ENCODE data around the gene PELO. TPM values are rescaled to one million over a fixed set of nuclear protein-coding genes. Genes with fewer than 3 reads are reported as not detected.

The PELO gene
- total and polyA plus RNA-seq, 9 of the 15 experiments (the other 6 are each of a cell fraction or from before 2014, with no cell fraction given), result 5.8 to 14.6 (median 9.6) TPM

- no peak for TF ChIP-seq NR2C1 (IDR thresholded peaks at IDR 0.05)
- no peak for TF ChIP-seq NR2C1 (tag; IDR thresholded peaks at IDR 0.05)
- no peak for TF ChIP-seq SREBF2 (CRISPR knock-in tag; IDR thresholded peaks at IDR 0.05)
- no peak for TF ChIP-seq NCOA2 (IDR thresholded peaks at IDR 0.05; ENCODE audit: partially characterized antibody in 2 of 2)
- TF ChIP-seq NCOA4 (IDR thresholded peaks at IDR 0.05; ENCODE audit: partially characterized antibody), result no peak
- no peak for TF ChIP-seq YBX1 (IDR thresholded peaks at IDR 0.05)
- TF ChIP-seq, protein P1, sequence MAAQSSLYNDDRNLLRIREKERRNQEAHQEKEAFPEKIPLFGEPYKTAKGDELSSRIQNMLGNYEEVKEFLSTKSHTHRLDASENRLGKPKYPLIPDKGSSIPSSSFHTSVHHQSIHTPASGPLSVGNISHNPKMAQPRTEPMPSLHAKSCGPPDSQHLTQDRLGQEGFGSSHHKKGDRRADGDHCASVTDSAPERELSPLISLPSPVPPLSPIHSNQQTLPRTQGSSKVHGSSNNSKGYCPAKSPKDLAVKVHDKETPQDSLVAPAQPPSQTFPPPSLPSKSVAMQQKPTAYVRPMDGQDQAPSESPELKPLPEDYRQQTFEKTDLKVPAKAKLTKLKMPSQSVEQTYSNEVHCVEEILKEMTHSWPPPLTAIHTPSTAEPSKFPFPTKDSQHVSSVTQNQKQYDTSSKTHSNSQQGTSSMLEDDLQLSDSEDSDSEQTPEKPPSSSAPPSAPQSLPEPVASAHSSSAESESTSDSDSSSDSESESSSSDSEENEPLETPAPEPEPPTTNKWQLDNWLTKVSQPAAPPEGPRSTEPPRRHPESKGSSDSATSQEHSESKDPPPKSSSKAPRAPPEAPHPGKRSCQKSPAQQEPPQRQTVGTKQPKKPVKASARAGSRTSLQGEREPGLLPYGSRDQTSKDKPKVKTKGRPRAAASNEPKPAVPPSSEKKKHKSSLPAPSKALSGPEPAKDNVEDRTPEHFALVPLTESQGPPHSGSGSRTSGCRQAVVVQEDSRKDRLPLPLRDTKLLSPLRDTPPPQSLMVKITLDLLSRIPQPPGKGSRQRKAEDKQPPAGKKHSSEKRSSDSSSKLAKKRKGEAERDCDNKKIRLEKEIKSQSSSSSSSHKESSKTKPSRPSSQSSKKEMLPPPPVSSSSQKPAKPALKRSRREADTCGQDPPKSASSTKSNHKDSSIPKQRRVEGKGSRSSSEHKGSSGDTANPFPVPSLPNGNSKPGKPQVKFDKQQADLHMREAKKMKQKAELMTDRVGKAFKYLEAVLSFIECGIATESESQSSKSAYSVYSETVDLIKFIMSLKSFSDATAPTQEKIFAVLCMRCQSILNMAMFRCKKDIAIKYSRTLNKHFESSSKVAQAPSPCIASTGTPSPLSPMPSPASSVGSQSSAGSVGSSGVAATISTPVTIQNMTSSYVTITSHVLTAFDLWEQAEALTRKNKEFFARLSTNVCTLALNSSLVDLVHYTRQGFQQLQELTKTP (IDR thresholded peaks at IDR 0.05; ENCODE audit: low read depth in 1 of 2, partially characterized antibody in 2 of 2), result no peak
- TF ChIP-seq MEF2A (IDR thresholded peaks at IDR 0.05; ENCODE audit: control insufficient read depth, low read depth, low read length), result no peak
- no peak for TF ChIP-seq KAT8 (IDR thresholded peaks at IDR 0.05; ENCODE audit: low read depth)
- TF ChIP-seq REST (IDR thresholded peaks at IDR 0.05; ENCODE audit: borderline replicate concordance), result no peak
- TF ChIP-seq REST (CRISPR knock-in tag; IDR thresholded peaks at IDR 0.05; ENCODE audit: low read depth), result no peak
- no peak for TF ChIP-seq ZNF165 (CRISPR knock-in tag; IDR thresholded peaks at IDR 0.05; ENCODE audit: borderline replicate concordance)
- TF ChIP-seq PCBP2 (IDR thresholded peaks at IDR 0.05; ENCODE audit: low read depth, low read length, poor library complexity, severe bottlenecking), result no peak
- no peak for TF ChIP-seq ESRRA (IDR thresholded peaks at IDR 0.05; ENCODE audit: borderline replicate concordance, low read depth)
- no peak for TF ChIP-seq FOXK1 (CRISPR knock-in tag; IDR thresholded peaks at IDR 0.05; ENCODE audit: borderline replicate concordance)
- no peak for TF ChIP-seq SMAD1 (IDR thresholded peaks at IDR 0.05; ENCODE audit: low read depth, low read length, partially characterized antibody)
- no peak for TF ChIP-seq ZC3H4 (CRISPR knock-in tag; IDR thresholded peaks at IDR 0.05; ENCODE audit: borderline replicate concordance)
- TF ChIP-seq PRMT5 (CRISPR knock-in tag; IDR thresholded peaks at IDR 0.05), result no peak
These were observed 12.3 kb downstream of the PELO start (continued) for GRCh38 chr5:52799983-52800393.
